ENCODE measurements around the gene ZC3HAV1.

ZC3HAV1 gene

GRCh38 chr7:139047970-139048369 lies 61.5 kb downstream of the ZC3HAV1 start:
- no peak overlapping the region for H3K4me3 ChIP-seq (ENCODE audit: low read depth, low read length)
- no peak for TF ChIP-seq CTCF (IDR thresholded peaks at IDR 0.05; ENCODE audit: control insufficient read depth, extremely low read depth, insufficient read depth)
- no peak for DNase-seq (ENCODE audit: low read depth)

GRCh38 chr7:139046143-139046542 lies 63.4 kb downstream of the ZC3HAV1 start:
- DNase-seq (ENCODE audit: low read depth) = no peak
- H3K4me3 ChIP-seq (ENCODE audit: low read depth, low read length) = no peak overlapping the region
- TF ChIP-seq CTCF (IDR thresholded peaks at IDR 0.05; ENCODE audit: control insufficient read depth, extremely low read depth, insufficient read depth) = no peak

- no peak for DNase-seq (ENCODE audit: low read depth)
- no peak for TF ChIP-seq CTCF (IDR thresholded peaks at IDR 0.05; ENCODE audit: control insufficient read depth, extremely low read depth, insufficient read depth)
These were observed 64.4 kb downstream of the ZC3HAV1 start for GRCh38 chr7:139044813-139045794.

GRCh38 chr7:139043823-139044812 lies 65.4 kb downstream of the ZC3HAV1 start:
- no peak for DNase-seq (ENCODE audit: low read depth)
- no peak overlapping the region for H3K4me3 ChIP-seq (ENCODE audit: low read depth, low read length)
- TF ChIP-seq CTCF (IDR thresholded peaks at IDR 0.05; ENCODE audit: control insufficient read depth, extremely low read depth, insufficient read depth) = no peak

More at GRCh38 chr7:139044813-139045794, 64.4 kb downstream of the ZC3HAV1 start:
- no peak overlapping the region for H3K4me3 ChIP-seq (ENCODE audit: low read depth, low read length)

- no peak overlapping the region for H3K4me3 ChIP-seq (ENCODE audit: low read depth, low read length)
- TF ChIP-seq CTCF (IDR thresholded peaks at IDR 0.05; ENCODE audit: control insufficient read depth, extremely low read depth, insufficient read depth) = no peak
- DNase-seq (ENCODE audit: low read depth) = no peak
These were observed 68.0 kb downstream of the ZC3HAV1 start for GRCh38 chr7:139041378-139042085.

GRCh38 chr7:139038691-139039090 lies 70.8 kb downstream of the ZC3HAV1 start:
- no peak for DNase-seq (ENCODE audit: low read depth)
- no peak for TF ChIP-seq CTCF (IDR thresholded peaks at IDR 0.05; ENCODE audit: control insufficient read depth, extremely low read depth, insufficient read depth)
- no peak overlapping the region for H3K4me3 ChIP-seq (ENCODE audit: low read depth, low read length)
